ENCODE results near the gene BST2.

The BST2 gene

GRCh38 chr19:17385878-17386611 is 19.4 kb downstream of the BST2 start:
- peak; percentile 68 for ATAC-seq
- TF ChIP-seq ISL1 (CRISPR knock-in tag; IDR thresholded peaks at IDR 0.05) (no peak), TOX (CRISPR knock-in tag; IDR thresholded peaks at IDR 0.05; ENCODE audit: borderline replicate concordance) (no peak)

DNA sequence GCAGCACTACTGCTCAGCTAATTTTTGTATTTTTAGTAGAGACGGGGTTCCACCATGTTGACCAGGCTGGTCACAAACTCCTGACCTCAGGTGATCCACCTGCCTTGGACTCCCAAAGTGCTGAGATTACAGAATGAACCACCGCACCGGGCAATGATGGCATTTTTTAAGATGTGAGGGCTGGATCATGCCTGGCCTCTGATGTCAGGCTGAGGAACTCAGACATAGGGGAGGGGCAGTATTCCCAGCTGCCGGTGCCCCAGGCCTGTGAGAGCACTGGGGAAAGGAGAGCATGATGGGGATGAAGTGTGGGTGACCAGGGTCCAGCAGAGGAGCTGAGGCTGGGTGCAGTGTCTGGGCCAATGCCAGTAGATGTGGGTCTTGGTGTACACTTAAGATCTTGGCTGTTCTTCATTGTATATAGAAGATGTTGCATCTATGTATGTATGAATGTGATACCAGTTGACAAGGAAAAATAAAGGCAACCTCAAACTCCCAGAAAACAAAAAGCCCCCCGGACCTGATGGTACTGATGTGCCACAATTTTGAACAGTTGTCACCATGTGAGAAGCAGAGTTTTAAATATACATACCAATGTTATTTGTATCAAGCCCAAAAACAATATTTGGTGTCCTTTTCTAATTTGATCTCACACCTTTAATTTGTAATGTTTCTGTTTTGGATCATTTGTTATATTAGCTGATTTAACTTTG is 24.8 kb downstream of the BST2 start:
- ATAC-seq: no peak
- TF ChIP-seq ARNTL (CRISPR knock-in tag; IDR thresholded peaks at IDR 0.05; ENCODE audit: borderline replicate concordance, low read depth) (no peak), PPARA (CRISPR knock-in tag; IDR thresholded peaks at IDR 0.05; ENCODE audit: borderline replicate concordance) (no peak), BACH2 (CRISPR knock-in tag; IDR thresholded peaks at IDR 0.05; ENCODE audit: borderline replicate concordance) (no peak), CSDC2 (CRISPR knock-in tag; IDR thresholded peaks at IDR 0.05) (no peak), ZFP3 (CRISPR knock-in tag; IDR thresholded peaks at IDR 0.05) (no peak), ZNF70 (CRISPR knock-in tag; IDR thresholded peaks at IDR 0.05) (no peak), SNAI2 (CRISPR knock-in tag; IDR thresholded peaks at IDR 0.05) (no peak), ZFP30 (CRISPR knock-in tag; IDR thresholded peaks at IDR 0.05) (no peak), TCF4 (CRISPR knock-in tag; IDR thresholded peaks at IDR 0.05; ENCODE audit: borderline replicate concordance) (no peak), CSRNP3 (CRISPR knock-in tag; IDR thresholded peaks at IDR 0.05) (no peak)
- TF ChIP-seq, protein P1, sequence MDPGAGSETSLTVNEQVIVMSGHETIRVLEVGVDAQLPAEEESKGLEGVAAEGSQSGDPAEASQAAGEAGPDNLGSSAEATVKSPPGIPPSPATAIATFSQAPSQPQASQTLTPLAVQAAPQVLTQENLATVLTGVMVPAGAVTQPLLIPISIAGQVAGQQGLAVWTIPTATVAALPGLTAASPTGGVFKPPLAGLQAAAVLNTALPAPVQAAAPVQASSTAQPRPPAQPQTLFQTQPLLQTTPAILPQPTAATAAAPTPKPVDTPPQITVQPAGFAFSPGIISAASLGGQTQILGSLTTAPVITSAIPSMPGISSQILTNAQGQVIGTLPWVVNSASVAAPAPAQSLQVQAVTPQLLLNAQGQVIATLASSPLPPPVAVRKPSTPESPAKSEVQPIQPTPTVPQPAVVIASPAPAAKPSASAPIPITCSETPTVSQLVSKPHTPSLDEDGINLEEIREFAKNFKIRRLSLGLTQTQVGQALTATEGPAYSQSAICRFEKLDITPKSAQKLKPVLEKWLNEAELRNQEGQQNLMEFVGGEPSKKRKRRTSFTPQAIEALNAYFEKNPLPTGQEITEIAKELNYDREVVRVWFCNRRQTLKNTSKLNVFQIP (CRISPR knock-in tag; IDR thresholded peaks at IDR 0.05; ENCODE audit: borderline replicate concordance, low read depth): no peak

GRCh38 chr19:17379221-17379631 is 26.2 kb downstream of the BST2 start:
- no peak for TF ChIP-seq ZNF565 (CRISPR knock-in tag; conservative IDR thresholded peaks at IDR 0.05; ENCODE audit: low read depth)
- TF ChIP-seq, protein P1 (CRISPR knock-in tag; IDR thresholded peaks at IDR 0.05; ENCODE audit: borderline replicate concordance, low read depth): no peak
- no peak for TF ChIP-seq TCF4 (CRISPR knock-in tag; IDR thresholded peaks at IDR 0.05; ENCODE audit: borderline replicate concordance)
- TF ChIP-seq, protein P2, sequence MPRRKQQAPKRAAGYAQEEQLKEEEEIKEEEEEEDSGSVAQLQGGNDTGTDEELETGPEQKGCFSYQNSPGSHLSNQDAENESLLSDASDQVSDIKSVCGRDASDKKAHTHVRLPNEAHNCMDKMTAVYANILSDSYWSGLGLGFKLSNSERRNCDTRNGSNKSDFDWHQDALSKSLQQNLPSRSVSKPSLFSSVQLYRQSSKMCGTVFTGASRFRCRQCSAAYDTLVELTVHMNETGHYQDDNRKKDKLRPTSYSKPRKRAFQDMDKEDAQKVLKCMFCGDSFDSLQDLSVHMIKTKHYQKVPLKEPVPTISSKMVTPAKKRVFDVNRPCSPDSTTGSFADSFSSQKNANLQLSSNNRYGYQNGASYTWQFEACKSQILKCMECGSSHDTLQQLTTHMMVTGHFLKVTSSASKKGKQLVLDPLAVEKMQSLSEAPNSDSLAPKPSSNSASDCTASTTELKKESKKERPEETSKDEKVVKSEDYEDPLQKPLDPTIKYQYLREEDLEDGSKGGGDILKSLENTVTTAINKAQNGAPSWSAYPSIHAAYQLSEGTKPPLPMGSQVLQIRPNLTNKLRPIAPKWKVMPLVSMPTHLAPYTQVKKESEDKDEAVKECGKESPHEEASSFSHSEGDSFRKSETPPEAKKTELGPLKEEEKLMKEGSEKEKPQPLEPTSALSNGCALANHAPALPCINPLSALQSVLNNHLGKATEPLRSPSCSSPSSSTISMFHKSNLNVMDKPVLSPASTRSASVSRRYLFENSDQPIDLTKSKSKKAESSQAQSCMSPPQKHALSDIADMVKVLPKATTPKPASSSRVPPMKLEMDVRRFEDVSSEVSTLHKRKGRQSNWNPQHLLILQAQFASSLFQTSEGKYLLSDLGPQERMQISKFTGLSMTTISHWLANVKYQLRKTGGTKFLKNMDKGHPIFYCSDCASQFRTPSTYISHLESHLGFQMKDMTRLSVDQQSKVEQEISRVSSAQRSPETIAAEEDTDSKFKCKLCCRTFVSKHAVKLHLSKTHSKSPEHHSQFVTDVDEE (CRISPR knock-in tag; IDR thresholded peaks at IDR 0.05): no peak
- no peak for TF ChIP-seq ESRRG (CRISPR knock-in tag; IDR thresholded peaks at IDR 0.05)
- TF ChIP-seq, protein P3, sequence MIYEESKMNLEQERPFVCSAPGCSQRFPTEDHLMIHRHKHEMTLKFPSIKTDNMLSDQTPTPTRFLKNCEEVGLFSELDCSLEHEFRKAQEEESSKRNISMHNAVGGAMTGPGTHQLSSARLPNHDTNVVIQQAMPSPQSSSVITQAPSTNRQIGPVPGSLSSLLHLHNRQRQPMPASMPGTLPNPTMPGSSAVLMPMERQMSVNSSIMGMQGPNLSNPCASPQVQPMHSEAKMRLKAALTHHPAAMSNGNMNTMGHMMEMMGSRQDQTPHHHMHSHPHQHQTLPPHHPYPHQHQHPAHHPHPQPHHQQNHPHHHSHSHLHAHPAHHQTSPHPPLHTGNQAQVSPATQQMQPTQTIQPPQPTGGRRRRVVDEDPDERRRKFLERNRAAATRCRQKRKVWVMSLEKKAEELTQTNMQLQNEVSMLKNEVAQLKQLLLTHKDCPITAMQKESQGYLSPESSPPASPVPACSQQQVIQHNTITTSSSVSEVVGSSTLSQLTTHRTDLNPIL (CRISPR knock-in tag; IDR thresholded peaks at IDR 0.05; ENCODE audit: low read depth): no peak
- TF ChIP-seq GLIS3 (CRISPR knock-in tag; IDR thresholded peaks at IDR 0.05): no peak
- ATAC-seq: no peak

All from SK-N-SH treated with all-trans-retinoic acid at 6 μM for 48 hours (cell line).